Endothelial cell of umbilical vein (primary cell): ENCODE results near the gene AEBP1. TPM values are rescaled to one million over a fixed set of nuclear protein-coding genes. Genes with fewer than 3 reads are reported as not detected.

Source experiments
- BruUV-seq: library from RNA; stranded (reverse); fragments of 400-500 nt; replicated peaks from 2 replicates; lab custom pipeline; 2021; lab: Mats Ljungman, UMichigan
- CTCF ChIA-PET: fragments of 300-600, 350-600 bp; sonication (Branson Sonifier 250); formaldehyde crosslinking; loops from one replicate; lab custom pipeline; 2021; ENCODE audit warnings: antibody characterized with exemption, inconsistent platforms; lab: Charles Lee
- POLR2A ChIA-PET: fragments of 300-600, 350-600 bp; sonication (Branson Sonifier 250); formaldehyde crosslinking; loops from one replicate; lab custom pipeline; 2021; ENCODE audit warnings: antibody characterized with exemption, inconsistent platforms; lab: Charles Lee
- DNase-seq: peaks from one replicate; pipeline ENCODE4 v3.0.0-alpha.2; 2011; ENCODE audit warnings: low read depth, low spot score
- FAIRE-seq: peaks from 2 replicates; lab custom pipeline; 2011; peaks lifted over from hg19 to GRCh38; lab: Jason Lieb, UNC
- H2AFZ ChIP-seq: 2 replicates; pipeline ENCODE4 v1.6.0; 2012; ENCODE audit warnings: low read depth, low read length, control low read depth, inconsistent platforms
- H3K27ac ChIP-seq: 2 replicates; pipeline ENCODE4 v1.5.1; 2011; ENCODE audit warnings: low read depth, mild to moderate bottlenecking, control low read depth, low read length, moderate library complexity; ENCODE audit not compliant: insufficient read depth
- H3K27me3 ChIP-seq, 2 experiments: 2 replicates each; pipeline versions ENCODE4 v1.6.0 to v1.6.1; 2011; ENCODE audit warnings: low read length in 2 of 2, mixed read lengths in 1 of 2; ENCODE audit not compliant: control insufficient read depth in 2 of 2, insufficient read depth in 2 of 2
- H3K36me3 ChIP-seq, 2 experiments: 2 replicates in 1 of 2; 3 replicates in 1 of 2; pipeline ENCODE4 v1.5.1; 2011; ENCODE audit warnings: low read length in 2 of 2, mild to moderate bottlenecking in 1 of 2, moderate library complexity in 1 of 2; ENCODE audit not compliant: control insufficient read depth in 2 of 2, insufficient read depth in 2 of 2; ENCODE audit errors: extremely low read depth in 1 of 2
- H3K4me1 ChIP-seq: 3 replicates; pipeline ENCODE4 v1.5.1; 2011; ENCODE audit warnings: mild to moderate bottlenecking, low read length; ENCODE audit not compliant: control insufficient read depth, insufficient read depth; ENCODE audit errors: extremely low read depth
- H3K4me2 ChIP-seq: 2 replicates; pipeline ENCODE4 v1.6.1; 2011; ENCODE audit warnings: low read length, control low read depth, mixed read lengths; ENCODE audit not compliant: insufficient read depth
- H3K4me3 ChIP-seq, 3 experiments: fragments of 200-600 bp in 1 of 3; sonication (generic), shearing (Covaris generic) in 1 of 3; replicated peaks in 1 of 3; 2 replicates each; pipeline ENCODE4 v1.5.1; 2011 to 2016; ENCODE audit warnings: control low read depth in 3 of 3, low read length in 3 of 3, mild to moderate bottlenecking in 2 of 3, inconsistent platforms in 1 of 3, low read depth in 1 of 3, moderate library complexity in 1 of 3; ENCODE audit not compliant: insufficient read depth in 1 of 3
- H3K79me2 ChIP-seq: 2 replicates; pipeline ENCODE4 v1.6.0; 2012; ENCODE audit warnings: low read length, inconsistent platforms; ENCODE audit not compliant: control insufficient read depth, insufficient read depth
- H3K9ac ChIP-seq: replicated peaks from 2 replicates; pipeline ENCODE3; 2011; ENCODE audit warnings: low read length, control low read depth; ENCODE audit not compliant: insufficient read depth; ENCODE audit errors: extremely low read depth
- H3K9me1 ChIP-seq: replicated peaks from 3 replicates; pipeline ENCODE4 v1.6.0; 2011; ENCODE audit warnings: mild to moderate bottlenecking, low read length; ENCODE audit not compliant: control insufficient read depth, insufficient read depth; ENCODE audit errors: extremely low read depth
- H3K9me3 ChIP-seq: replicated peaks from 2 replicates; pipeline ENCODE4 v1.5.1; 2012; ENCODE audit warnings: low read length, inconsistent platforms; ENCODE audit not compliant: control insufficient read depth, insufficient read depth
- H4K20me1 ChIP-seq: replicated peaks from 2 replicates; pipeline ENCODE3; 2011; ENCODE audit warnings: mild to moderate bottlenecking, low read length; ENCODE audit not compliant: control insufficient read depth, insufficient read depth; ENCODE audit errors: extremely low read depth
- CTCF ChIP-seq, 2 donors: IDR thresholded peaks; 1 replicate in 1 of 2; 2 replicates in 1 of 2; pipeline ENCODE4 v1.5.1; 2011; ENCODE audit warnings: low read length in 2 of 2, mild to moderate bottlenecking in 2 of 2, moderate library complexity in 2 of 2, control low read depth in 1 of 2, inconsistent platforms in 1 of 2, low read depth in 1 of 2; ENCODE audit not compliant: insufficient read depth in 1 of 2; ENCODE audit errors: extremely low read depth in 1 of 2
- EZH2 ChIP-seq: IDR thresholded peaks from 2 replicates; pipeline ENCODE4 v1.6.1; 2012; ENCODE audit warnings: borderline replicate concordance, low read depth, mild to moderate bottlenecking, moderate library complexity, low read length, inconsistent platforms; ENCODE audit not compliant: severe bottlenecking
- FOS ChIP-seq: IDR thresholded peaks from 2 replicates; pipeline ENCODE4 v1.6.1; 2011; ENCODE audit warnings: mild to moderate bottlenecking, low read length, moderate library complexity, borderline replicate concordance; ENCODE audit not compliant: insufficient read depth
- GATA2 ChIP-seq: IDR thresholded peaks from 2 replicates; pipeline ENCODE4 v1.7.0; 2011; ENCODE audit warnings: low read depth, mild to moderate bottlenecking, moderate library complexity, mixed read lengths, low read length; ENCODE audit not compliant: insufficient read length, insufficient read depth
- JUN ChIP-seq: IDR thresholded peaks from 2 replicates; pipeline ENCODE4 v1.6.1; 2011; ENCODE audit warnings: borderline replicate concordance, low read depth; ENCODE audit not compliant: insufficient read length, insufficient read depth
- MYC ChIP-seq: IDR thresholded peaks from one replicate; pipeline ENCODE4 v1.6.1; 2011; ENCODE audit warnings: mild to moderate bottlenecking, low read depth, low read length
- POLR2A ChIP-seq: IDR thresholded peaks from 2 replicates; pipeline ENCODE4 v1.6.1; 2012; ENCODE audit warnings: low read depth, mild to moderate bottlenecking, control low read depth, low read length
- POLR2AphosphoS5 ChIP-seq: IDR thresholded peaks from 2 replicates; pipeline ENCODE4 v1.6.1; 2012; ENCODE audit warnings: low read depth, mild to moderate bottlenecking, control low read depth, low read length, moderate library complexity; ENCODE audit not compliant: insufficient read depth
- dilution Hi-C: fragments of 300-500 bp; cut with MboI; formaldehyde crosslinking; loops from one replicate; pipeline ENCODE4 v1.15.0; 2019; ENCODE audit warnings: low sequenced_read_pairs; ENCODE audit not compliant: extremely low pct_ligation_motif_present
- intact Hi-C: fragments of 100-400 bp; cut with micrococcal nuclease; formaldehyde crosslinking; loops from one replicate; pipeline ENCODE4 v1.10.0; 2022
- polyA plus RNA-seq, 4 experiments: library from polyadenylated mRNA; depleted of rRNA in 3 of 4; stranded (reverse) in 3 of 4; unstranded in 1 of 4; fragments of >200 nt; gene quantifications; 2 replicates each; pipeline versions ENCODE4 v1.2.1 to v1.2.3, GENCODE V29; 2011 to 2012; ENCODE audit warnings: missing spikeins in 1 of 4
- total RNA-seq: library from RNA; stranded (reverse); gene quantifications from 2 replicates; pipeline ENCODE4 v1.2.3, GENCODE V29; 2021
- TF ChIP-seq, protein P1 (sequence below): IDR thresholded peaks from 2 replicates; pipeline ENCODE4 v1.6.1; 2011; ENCODE audit not compliant: insufficient read depth, insufficient read length

AEBP1 gene
- total and polyA plus RNA-seq, 2 donors (not counting 3 experiments of a cell fraction or from before 2014, with no cell fraction given) = 20.6 to 48.0 TPM

GRCh38 chr7:44161371-44161770 is 57.2 kb downstream of the AEBP1 start:
- BruUV-seq = no TSS peak
- no peak overlapping the region for H3K4me2 ChIP-seq
- H4K20me1 ChIP-seq = no peaks in the 10 kb centered on the region
- intact Hi-C loops = no loop called here
- H2AFZ ChIP-seq = no peak overlapping the region
- H3K27me3 ChIP-seq = peaks cover 19 to 25% of the 10 kb centered on the region in 2 experiments
- H3K9me3 ChIP-seq = no peaks in the 10 kb centered on the region
- no peak overlapping the region for H3K9ac ChIP-seq
- ChIA-PET POLR2A (no interaction called here), CTCF (no interaction called here)
- no peak for TF ChIP-seq JUN
- no peak for TF ChIP-seq CTCF (IDR thresholded peaks at IDR 0.05; ENCODE audit: extremely low read depth in 1 of 2, insufficient read depth in 1 of 2, low read depth in 1 of 2, low read length in 2 of 2)
- TF ChIP-seq, protein P1, sequence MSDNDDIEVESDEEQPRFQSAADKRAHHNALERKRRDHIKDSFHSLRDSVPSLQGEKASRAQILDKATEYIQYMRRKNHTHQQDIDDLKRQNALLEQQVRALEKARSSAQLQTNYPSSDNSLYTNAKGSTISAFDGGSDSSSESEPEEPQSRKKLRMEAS = no peak
- no peak for TF ChIP-seq MYC
- no peak for TF ChIP-seq POLR2AphosphoS5
- TF ChIP-seq FOS = no peak
- TF ChIP-seq GATA2 = no peak
- TF ChIP-seq POLR2A = no peak
- TF ChIP-seq EZH2 = no peak
- dilution Hi-C loops = no loop called here
- no peaks in the 10 kb centered on the region for H3K36me3 ChIP-seq
- H3K4me3 ChIP-seq = no peak overlapping the region
- H3K9me1 ChIP-seq = no peaks in the 10 kb centered on the region
- no peaks in the 10 kb centered on the region for H3K4me1 ChIP-seq
- no peaks in the 10 kb centered on the region for H3K79me2 ChIP-seq
- no peak for FAIRE-seq
- no peak for DNase-seq
- H3K27ac ChIP-seq = no peak overlapping the region
